GM21528 (cell line): ENCODE data around the gene NAA30.
A peak's percentile ranks its signal among the peaks of the same experiment; 100 is the strongest.
"Not testable (repeated sequence)": the region's sequence is repeated elsewhere in the genome, so short reads cannot be mapped to it uniquely, and the experiment has no call there.

Experiments used
- ATAC-seq: cut with Tn5 transposase; IDR thresholded peaks from one replicate; pipeline ENCODE4 v1.9.1; 2021; ENCODE audit warnings: mild to moderate bottlenecking, moderate library complexity; ENCODE audit not compliant: unreplicated experiment, low FRiP score

Gene NAA30

DNA sequence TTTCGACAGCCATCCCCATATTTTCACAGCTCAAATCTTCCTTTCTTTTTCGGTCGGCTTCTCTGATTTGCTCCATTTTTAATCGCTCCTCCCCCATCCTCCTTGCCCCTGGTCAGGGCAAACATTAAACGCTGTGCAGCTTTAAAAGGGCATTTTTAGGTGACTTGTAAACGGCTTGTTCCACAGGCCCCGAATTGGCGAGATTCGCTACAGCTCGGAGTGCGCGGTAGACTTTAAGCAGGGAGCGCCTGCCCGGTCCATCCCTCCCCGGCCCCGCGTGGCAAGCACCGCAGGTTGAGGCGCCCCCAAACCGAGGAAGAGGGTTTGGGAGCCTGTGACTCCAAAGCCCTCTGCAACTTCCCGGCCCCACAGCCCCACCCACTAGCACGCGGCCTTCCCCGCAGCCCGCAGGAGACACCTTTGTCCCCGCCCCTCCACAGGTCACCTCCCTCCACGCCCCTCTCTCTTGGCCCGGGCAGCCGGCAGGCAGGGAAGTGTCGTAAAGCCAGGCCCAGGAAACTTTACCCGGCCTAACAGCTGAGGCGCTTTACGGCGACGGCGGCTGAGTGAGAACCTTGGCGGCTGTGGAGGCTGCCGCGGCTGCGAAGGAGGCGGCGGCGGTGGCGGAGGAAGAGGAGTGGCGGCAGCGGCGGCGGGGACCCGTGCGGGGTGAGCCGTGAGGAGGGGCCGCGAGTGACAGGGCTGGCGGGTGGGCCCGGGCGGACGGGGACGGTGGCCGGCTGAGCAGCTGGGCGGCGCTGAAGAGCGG lies at the start of gene NAA30:
Gene NAA30, plus strand, starts transcription at position 550 of the 769 bp plus-strand sequence. CDS start 372 bp downstream, outside the sequence.
- peak; percentile 75 for ATAC-seq

DNA sequence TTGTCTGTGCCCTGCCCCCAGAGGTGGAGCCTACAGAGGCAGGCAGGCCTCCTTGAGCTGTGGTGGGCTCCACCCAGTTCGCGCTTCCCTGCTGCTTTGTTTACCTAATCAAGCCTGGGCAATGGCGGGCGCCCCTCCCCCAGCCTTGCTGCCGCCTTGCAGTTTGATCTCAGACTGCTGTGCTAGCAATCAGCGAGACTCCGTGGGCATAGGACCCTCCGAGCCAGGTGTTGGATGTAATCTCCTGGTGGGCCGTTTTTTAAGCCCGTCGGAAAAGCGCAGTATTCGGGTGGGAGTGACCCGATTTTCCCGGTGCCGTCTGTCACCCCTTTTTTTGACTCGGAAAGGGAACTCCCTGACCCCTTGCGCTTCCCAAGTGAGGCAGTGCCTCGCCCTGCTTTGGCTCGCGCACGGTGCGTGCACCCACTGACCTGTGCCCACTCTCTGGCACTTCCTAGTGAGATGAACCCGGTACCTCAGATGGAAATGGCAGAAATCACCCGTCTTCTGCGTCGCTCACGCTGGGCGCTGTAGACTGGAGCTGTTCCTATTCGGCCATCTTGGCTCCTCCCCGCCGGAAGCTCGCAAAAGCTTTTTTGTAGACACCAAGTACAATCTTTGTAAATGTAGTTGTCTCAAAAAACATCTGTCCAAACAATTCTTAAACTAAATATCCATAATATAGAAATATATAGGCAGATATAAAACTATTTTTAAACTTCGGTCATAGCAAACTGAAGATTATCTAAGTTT lies 46.7 kb upstream of the NAA30 start:
- not testable (repeated sequence) for ATAC-seq

DNA sequence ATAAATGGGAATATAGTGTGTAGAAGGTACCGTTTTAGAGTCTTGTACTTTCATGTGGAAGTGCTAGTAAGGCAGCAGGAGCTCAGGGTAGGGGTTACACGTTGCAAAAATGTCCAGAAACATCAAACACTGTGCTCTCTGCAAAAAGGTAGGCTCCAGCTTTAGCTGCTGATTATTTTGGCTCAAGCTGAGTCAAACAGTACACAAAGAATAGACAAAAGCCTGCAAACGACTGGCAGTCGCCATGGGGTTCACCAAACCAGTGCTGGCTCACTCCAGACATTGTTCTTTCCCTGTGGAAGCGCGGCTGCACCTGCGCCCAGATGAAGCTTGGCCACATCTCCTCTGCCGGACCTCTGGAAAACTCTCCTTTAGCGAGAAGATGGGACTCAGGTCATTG lies 45.3 kb upstream of the NAA30 start:
- no peak for ATAC-seq

DNA sequence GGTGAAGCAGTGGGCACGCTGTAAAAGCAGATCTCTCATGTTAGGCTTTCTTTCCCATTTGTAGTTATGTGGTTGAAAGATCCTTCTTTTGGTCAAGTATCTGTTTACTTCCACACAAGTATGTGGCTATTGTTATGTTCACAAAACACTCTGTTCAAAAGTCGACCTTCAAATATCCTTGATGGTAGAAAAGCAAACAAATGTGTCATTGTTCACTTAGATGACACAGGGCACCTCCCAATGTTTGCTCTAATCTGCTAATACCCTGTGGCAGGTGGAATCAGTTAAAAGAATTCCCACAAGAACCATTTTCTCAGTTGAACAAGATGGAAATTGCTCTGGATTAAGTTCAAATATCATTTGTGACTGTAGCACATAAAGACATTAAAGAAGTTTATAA lies 43.6 kb upstream of the NAA30 start:
- ATAC-seq: no peak

DNA sequence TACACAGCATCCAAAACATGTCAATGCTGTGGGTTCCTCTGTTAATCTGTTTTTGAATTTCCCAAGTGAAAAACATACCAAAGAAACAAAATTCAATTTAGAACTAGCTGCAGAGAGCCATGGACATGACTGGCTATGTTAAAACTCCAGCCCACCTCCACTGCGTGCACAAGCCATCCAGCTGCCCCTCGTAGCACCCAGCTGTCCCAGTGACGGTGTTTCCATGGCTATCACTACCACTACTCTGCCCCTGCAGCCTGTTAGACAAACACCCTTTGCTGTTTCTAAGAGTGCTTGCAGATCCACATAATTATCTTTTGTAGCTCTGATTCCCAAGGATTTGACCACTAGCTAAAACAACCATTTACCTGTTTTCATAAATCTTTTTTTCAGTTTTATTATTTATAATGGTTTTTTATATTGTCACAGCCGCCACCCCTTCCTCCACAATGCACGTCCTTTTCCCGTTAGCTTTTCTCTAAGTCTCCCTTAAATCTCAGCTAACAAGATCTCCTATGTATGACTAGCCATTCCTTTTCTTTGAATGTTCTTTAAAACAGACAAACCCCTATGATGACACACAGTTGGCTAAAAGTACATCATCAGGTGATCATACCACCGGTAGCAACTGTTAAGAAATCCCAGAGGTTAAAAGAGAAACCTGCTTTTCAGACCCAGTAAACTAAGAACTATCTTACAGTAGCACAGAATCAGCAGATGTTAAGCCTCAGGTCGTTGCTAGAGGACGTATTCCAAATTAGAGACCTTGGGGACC lies 37.8 kb upstream of the NAA30 start:
- no peak for ATAC-seq

DNA sequence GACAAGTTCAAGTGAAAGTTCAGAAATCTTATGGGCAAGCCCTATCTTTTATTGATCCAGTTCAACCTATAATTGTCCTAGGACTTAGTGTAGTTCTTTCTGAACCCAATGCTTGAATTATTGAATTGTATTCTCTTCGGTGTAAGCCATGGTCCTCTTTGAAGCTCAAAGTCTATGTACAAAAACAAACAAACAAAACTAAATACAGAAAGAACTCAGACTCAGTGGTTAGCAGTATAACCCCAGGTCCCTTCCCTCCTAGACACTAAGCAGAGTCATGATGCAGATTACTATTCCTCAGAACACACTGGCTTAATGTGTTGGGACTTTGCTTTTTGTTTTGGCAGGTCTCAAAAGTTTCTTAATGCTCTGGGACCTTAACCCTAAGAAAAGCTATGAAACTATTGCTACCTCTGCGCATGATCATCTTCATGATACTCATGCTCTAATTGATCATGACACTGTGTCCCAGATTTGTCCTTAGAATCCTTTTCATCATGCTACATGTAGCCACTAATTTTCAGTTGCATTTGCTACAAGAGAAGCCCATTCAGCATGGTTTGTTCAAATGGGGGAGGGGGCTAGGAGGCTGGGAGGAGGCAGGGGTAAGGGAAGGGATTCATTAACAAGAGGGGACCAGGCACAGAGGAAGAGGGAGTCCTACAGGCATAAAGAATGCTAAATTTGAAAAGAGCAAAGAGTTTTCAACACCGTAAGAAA lies 35.1 kb upstream of the NAA30 start:
- ATAC-seq: no peak

DNA sequence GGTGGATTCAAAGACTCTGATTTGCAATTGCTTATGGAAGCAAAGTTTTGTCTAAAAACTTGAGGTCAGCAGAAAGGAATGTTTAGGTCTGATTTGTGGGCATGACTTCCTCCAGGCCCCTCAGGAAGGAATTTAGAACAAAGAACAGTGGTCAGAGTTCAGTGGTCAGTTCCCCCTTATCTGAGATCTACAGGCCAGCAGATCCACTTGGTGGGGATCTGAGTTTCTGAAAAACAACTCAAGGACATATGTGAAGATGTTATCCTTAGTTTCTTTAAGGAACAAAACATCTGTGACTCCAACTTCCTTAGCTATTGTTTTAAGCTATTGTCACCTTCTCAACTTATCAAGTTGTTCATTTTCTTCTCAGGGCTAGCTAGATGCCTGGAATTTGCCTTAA lies 28.0 kb upstream of the NAA30 start:
- no peak for ATAC-seq

DNA sequence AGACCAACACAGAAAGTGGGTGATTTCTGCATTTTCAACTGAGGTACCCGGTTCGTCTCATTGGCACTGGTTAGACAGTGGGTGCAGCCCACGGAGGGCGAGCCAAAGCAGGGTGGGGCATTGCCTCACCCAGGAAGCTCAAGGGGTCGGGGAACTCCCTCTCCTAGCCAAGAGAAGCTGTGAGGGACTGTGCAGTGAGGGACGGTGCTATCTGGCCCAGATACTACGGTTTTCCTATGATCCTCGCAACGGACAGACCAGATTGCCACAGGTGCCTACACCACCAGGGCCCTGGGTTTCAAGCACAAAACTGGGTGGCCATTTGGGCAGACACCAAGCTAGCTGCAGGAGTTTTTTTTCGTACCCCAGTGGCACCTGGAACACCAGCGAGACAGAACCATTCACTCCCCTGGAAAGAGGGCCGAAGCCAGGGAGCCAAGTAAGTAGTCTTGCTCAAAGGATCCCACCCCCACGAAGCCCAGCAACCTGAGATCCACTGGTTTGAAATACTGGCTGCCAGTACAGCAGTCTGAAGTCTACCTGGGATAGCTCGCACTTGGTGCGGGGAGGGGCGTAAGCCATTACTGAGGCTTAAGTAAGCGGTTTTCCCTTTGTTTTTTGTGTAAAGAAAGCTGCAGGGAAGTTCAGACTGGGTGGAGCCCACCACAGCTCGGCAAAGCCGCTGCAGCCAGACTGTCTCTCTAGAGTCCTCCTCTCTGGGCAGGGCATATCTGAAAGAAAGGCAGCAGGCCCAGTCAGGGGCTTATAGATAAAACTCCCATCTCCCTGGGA lies 25.5 kb upstream of the NAA30 start:
- no peak for ATAC-seq

DNA sequence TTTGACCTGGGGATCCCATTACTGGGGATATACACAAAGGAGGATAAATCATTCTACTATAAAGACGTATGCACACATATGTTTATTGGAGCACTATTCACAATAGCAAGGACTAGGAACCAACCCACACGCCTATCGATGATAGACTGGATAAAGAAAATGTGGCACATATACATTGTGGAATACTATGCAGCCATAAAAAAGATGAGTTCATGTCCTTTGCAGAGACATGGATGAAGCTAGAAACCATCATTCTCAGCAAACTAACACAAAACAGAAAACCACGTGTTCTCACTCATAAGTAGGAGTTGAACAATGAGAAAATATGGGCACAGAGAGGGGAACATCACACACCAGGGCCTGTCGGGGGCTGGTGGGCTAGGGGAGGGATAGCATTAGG lies 20.2 kb upstream of the NAA30 start:
- ATAC-seq: not testable (repeated sequence)

DNA sequence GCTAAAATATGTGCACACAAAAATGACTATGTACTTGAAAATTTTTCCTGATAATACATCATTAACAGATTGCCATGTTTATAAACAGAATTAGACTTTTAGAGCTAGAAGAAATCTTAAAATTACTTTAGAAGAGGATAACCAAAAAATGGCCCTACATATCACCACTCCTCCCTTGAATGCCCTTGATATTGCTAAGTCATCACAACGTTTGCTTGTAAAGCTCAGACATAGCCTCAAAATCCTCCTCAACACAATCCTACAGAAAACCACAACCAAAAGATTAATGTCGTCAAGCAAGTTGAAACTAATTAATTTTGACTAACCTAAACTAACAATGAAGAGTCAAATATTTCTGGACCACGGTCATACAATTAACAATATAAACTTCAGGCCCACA lies 19.4 kb upstream of the NAA30 start:
- ATAC-seq: no peak

DNA sequence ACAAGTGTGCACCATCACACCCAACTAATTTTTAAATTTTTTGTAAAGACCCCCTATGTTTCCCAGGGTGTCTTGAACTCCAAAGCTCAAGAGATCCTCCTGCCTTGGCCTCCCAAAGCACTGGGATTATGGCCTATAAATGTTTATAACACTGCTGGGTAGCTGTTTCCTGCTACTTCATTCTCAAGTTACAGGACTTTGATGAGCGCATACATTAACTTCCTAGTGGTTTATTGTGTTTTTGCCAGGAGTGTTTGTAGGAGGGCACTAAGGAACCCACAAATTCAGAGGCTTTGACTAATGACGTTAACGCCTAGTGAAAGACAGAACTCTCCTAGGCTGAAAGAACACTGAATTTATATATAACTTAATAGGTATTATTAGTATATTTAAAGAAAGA lies 15.2 kb upstream of the NAA30 start:
- ATAC-seq: no peak

DNA sequence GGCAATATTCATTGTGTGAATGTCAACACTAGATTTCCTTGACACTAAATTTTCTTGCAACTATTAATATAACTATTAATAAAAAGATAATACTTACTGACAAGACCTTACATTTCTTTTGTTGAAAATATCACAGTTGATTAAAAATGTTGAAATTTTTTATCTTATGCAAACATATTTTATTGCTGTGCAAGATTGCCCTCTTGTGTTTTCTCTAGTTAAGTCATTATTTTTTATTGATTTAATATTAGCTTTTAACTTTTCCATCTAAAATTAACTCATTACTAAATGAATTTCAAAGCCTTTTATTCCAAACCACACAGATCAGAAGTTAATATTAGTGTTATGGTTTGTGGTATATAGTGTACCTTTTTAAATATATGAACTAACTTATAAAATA lies 11.7 kb upstream of the NAA30 start:
- ATAC-seq: no peak

DNA sequence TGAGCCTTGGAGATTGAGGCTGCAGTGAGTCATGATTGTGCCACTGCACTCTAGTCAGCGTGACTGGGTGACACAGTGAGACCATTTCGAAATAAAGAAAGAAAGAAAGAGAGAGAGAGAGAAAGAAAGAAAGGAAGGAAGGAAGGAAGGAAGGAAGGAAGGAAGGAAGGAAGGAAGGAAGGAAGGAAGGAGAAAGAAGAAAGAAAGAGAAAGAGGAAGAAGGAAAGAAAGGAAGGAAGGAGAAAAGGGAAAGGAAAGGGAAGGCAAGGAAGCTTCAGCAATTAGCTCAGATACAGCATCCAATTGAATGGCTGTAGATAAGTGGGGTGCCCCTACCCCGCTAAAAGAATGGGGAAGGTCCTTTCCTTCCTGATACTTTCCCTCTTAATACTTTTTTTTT lies 9.5 kb upstream of the NAA30 start:
- no peak for ATAC-seq

DNA sequence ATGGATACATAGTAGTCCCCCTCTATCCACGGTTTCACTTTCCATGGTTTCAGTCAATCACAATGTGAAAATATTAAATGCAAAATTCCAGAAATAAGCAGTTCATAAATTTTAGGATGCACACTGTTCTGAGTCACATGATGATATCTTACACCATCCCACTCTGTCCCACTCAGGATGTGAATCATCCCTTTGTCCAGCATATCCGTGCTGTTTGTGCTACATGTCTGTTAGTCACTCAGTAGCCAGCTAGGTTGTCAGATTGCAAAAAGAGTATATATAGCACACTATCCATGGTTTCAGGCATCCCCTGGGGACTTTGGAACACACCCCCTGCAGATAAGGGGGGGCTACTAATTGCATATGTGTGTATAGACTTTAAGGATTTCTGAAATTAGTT lies 8.1 kb upstream of the NAA30 start:
- ATAC-seq: no peak

DNA sequence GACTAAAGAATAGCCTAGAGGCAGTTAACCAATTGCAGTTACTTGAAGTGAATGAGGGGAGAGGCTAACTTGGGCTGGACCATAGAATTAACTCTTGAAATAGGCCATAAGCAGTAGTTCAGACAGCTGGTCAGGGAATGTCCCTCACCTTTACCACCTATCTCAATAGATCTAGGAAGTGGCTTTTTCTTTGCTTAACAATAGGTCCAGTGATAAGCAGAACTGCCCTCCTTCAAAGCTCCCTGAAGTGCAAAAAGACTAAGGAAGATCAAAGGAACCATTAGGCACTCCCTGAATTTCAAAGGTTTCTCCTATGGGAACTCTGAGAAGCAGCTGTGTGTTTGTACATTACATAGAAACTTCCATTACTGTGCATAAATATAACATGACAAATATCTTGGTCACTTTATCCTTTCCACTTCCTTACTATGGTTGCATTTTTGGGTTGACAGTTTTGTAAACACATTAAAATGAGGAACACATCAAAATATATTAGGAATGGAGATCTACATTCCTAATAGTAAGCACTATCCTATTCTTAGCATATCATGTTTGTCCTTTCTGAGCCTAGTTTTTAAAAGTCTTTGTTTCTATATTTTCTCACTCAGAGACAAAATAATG lies 7.2 kb upstream of the NAA30 start:
- ATAC-seq: no peak

DNA sequence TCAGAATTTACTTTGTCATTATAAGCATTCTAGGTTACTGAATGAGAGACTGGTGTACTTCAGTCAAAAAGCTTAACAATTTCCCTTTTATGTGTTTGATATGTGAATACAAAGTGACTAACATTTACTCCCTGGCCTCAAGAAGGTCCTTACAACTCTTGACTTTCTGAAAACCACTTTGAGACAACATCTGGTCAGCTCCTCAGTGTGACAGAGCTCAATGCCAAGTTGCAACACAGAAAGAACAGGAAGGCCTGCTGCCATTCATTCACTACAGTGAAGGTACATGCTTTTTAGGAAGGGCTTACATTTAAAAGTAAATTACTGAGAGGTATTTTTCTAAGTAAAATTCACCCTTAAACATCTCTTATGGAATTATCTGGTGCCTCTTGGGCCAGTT lies 2.3 kb upstream of the NAA30 start:
- ATAC-seq: no peak

DNA sequence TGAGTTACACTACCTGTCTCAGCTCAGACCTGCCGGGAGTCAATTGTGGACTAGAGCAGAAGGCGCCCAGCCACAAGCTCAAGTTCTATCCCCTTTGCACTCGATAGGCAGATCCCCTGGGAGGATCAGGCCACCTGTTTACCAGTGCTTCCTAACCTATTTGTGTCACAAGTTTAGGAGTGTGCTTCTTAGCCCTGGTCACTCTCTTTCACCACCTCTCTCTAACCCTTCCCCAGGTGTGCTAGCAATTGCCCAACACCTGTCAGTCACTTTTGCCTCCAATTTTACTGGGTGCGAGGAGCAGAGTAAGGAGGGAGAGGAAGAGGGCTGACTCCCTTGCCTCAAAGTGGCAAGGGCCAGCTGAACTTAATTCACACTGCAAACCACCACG lies 745 bp upstream of the NAA30 start:
- no peak for ATAC-seq

DNA sequence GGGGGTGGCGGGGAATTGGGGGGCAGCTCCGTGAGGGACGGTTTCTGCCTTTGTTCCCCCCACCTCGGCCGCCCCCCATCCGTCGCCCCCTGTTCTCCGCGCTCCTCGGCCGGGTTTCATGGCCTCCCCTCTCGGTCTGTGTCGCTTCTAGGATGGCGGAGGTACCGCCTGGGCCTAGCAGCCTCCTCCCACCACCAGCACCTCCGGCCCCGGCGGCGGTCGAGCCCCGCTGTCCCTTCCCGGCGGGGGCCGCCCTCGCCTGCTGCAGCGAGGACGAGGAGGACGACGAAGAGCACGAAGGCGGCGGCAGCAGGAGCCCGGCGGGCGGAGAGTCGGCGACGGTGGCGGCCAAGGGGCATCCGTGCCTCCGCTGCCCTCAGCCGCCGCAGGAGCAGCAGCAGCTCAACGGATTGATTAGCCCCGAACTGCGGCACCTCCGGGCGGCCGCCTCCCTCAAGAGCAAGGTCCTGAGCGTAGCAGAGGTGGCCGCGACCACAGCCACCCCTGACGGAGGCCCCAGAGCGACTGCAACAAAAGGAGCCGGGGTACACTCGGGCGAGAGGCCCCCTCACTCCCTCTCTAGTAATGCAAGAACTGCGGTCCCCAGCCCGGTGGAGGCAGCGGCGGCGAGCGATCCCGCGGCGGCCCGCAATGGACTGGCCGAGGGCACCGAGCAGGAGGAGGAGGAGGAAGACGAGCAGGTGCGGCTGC lies 575 bp downstream of the NAA30 start:
- ATAC-seq: peak; percentile 60
